Effector CD4-positive, alpha-beta T cell (primary cell): ENCODE measurements around the gene STRA6.

Source experiments
- DNase-seq: peaks from one replicate; pipeline ENCODE4 v3.0.0-alpha.2; 2020

Gene STRA6

GRCh38 chr15:74158855-74159650 lies 43.5 kb downstream of the STRA6 start:
- DNase-seq, result no peak

- DNase-seq, result no peak
Observed at GRCh38 chr15:74157868-74158827, 44.4 kb downstream of the STRA6 start.

GRCh38 chr15:74156678-74157411 lies 45.7 kb downstream of the STRA6 start:
- no peak for DNase-seq

- DNase-seq, result no peak
Observed at GRCh38 chr15:74155766-74156417, 46.7 kb downstream of the STRA6 start.

- no peak for DNase-seq
Observed at GRCh38 chr15:74147051-74147450, 55.5 kb downstream of the STRA6 start.

GRCh38 chr15:74146277-74146800 lies 56.2 kb downstream of the STRA6 start:
- DNase-seq, result no peak

GRCh38 chr15:74144153-74144775 lies 58.3 kb downstream of the STRA6 start:
- no peak for DNase-seq

- DNase-seq, result no peak
Observed at GRCh38 chr15:74141591-74141990, 61.0 kb downstream of the STRA6 start.

- DNase-seq, result no peak
Observed at GRCh38 chr15:74138642-74139041, 63.9 kb downstream of the STRA6 start.

- DNase-seq, result no peak
Observed at GRCh38 chr15:74137537-74137894, 65.1 kb downstream of the STRA6 start.

GRCh38 chr15:74136814-74137536 lies 65.6 kb downstream of the STRA6 start:
- no peak for DNase-seq

- DNase-seq, result no peak
Observed at GRCh38 chr15:74136540-74136813, 66.1 kb downstream of the STRA6 start.

GRCh38 chr15:74135041-74135565 lies 67.5 kb downstream of the STRA6 start:
- no peak for DNase-seq

GRCh38 chr15:74134387-74135027 lies 68.1 kb downstream of the STRA6 start:
- DNase-seq, result no peak

- no peak for DNase-seq
Observed at GRCh38 chr15:74133694-74134386, 68.7 kb downstream of the STRA6 start.

- DNase-seq, result no peak
Observed at GRCh38 chr15:74132681-74133651, 69.6 kb downstream of the STRA6 start.

GRCh38 chr15:74131628-74132413 lies 70.8 kb downstream of the STRA6 start:
- no peak for DNase-seq
